GM12872 (cell line): ENCODE results near the gene NCEH1.

Experiments
- TF ChIP-seq, protein P1 (sequence below): IDR thresholded peaks from 3 replicates; pipeline ENCODE4 v1.5.1; 2011; ENCODE audit warnings: low read depth, mild to moderate bottlenecking, low read length, moderate library complexity; ENCODE audit not compliant: insufficient read depth

Gene NCEH1

DNA sequence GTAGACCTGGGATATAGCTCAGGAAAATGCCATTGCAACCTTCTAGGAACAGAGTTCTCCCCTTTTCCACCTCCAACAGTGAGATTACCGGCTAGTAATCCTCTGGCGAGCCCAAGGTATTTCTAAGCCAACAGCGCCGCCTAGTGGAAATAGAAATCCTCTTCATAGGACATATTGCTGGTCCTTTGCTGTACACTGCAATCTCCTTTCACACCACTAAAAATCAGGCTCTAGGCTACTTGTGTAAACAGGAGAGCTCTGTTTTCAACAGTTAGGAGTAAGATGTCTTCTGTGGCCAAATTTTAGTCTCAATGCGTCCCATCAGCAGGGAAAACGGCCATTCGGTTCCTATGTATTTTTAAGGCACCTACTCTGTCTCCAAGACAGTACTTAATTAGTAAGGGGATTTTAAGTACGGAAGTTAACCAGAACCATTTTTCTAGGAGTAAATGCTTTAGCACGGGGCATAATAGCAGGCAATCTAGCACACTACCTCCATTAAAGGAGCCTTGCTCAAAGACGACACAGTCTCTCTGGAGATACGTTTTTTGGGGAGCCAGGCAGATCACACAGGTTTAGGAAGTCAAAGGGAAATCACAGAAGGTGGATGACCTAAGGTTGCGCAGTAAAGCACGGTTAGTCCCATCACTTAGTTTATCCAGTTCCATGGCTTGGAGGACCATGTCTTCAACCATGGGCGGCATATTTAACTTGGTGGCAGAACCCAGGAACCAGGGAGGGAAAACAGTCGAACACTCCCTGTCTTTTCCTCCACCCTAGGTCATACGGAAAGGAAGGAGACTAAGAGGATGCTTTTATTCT is 43.8 kb downstream of the NCEH1 start:
- TF ChIP-seq, protein P1, sequence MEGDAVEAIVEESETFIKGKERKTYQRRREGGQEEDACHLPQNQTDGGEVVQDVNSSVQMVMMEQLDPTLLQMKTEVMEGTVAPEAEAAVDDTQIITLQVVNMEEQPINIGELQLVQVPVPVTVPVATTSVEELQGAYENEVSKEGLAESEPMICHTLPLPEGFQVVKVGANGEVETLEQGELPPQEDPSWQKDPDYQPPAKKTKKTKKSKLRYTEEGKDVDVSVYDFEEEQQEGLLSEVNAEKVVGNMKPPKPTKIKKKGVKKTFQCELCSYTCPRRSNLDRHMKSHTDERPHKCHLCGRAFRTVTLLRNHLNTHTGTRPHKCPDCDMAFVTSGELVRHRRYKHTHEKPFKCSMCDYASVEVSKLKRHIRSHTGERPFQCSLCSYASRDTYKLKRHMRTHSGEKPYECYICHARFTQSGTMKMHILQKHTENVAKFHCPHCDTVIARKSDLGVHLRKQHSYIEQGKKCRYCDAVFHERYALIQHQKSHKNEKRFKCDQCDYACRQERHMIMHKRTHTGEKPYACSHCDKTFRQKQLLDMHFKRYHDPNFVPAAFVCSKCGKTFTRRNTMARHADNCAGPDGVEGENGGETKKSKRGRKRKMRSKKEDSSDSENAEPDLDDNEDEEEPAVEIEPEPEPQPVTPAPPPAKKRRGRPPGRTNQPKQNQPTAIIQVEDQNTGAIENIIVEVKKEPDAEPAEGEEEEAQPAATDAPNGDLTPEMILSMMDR: peak; percentile 89

GRCh38 chr3:172666181-172666872 is 44.5 kb downstream of the NCEH1 start:
- TF ChIP-seq, protein P1: peak; percentile 34; the same call in 2 of the 3 replicates

DNA sequence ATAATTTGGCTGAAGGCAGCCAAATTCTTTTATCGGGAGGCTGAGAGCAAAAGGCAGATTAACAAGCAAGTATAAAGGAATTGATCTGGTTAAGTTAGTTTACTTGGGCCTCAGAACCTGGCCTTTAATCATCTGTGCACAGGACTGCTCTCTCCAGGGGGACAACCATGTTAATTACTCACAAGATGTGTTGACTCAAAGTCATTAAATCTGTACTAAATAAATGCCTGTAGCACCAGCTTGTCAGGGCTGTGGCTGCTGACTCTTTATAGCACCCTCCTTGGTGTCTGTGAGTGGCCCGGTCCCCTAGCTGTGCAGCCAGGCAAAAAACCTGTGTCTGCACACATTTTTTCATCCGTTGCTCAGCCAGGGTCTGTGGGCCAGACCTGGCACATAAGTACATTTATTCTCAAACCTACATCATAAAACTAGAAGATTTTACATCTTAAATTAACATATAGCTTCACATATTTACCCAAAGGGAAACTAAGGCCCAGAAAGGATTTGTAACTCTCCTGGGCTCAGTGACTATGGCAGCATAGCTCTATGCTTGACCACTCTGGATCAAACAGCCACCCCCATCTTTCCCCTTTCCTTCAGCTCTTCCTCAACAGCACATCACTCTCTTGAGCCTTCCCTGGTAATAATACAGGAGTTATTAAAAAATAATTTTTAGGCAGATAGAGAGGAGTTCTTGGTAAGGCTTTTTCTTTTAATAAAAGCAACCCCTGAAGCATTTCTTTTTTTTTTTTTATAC is 51.4 kb downstream of the NCEH1 start:
- TF ChIP-seq, protein P1: no peak

DNA sequence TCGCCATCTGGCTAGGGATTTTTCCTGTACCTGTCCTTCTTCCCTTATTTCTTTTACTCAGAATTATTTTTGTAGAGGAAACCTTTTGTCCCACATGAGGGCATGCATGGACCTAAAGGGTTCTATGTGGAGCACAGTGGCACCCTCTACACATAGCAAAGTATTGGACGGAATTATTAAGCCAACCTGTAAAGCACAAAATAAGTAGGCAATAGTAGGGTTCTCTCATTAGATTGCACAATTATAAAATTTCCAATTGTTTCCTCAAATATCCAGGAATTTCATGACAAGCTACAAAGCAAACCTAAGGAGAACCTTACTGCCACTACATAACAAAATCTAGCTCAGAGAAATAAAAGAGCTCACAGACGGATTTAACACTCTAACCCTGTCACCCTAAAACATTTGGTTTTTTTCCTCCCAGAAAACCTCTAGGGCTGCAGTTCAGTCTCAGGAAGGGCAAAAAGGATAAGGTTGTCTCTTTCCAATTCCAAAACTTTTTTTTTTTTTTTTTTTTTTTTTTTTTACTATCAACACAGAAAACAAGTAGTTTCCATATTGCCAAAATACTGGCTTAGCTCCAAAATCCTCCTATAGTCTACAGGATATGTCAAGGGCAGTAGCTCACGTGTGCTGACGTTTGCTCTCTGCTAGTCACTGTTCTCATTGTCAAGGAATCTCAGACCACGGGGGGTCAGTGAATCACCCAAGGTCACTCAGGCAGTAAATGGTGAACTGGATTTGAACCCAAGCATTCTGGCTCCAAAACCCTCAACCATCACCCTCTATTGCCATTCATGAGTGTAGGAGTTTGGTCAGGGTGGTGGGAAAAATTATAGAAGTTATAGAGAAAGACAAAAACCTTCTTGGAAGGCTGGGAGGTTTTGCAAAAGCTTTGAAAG is 52.3 kb downstream of the NCEH1 start:
- TF ChIP-seq, protein P1: no peak

DNA sequence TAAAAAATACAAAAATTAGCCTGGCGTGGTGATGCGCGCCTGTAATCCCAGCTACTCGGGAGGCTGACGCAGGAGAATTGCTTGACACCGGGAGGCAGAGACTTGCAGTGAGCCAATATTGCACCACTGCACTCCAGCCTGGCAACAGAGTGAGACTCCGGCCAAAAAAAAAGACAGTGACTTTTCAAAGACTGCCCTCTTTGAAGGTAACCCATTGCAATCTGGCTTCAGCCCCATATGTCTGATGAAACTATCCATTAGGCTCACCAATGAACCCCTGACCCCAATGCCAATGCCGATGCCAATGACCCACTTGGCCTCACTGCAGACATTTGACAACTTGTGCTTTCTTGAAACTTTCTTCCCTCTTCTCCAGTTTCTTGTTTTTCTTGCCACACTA is 54.3 kb downstream of the NCEH1 start:
- TF ChIP-seq, protein P1: no peak

DNA sequence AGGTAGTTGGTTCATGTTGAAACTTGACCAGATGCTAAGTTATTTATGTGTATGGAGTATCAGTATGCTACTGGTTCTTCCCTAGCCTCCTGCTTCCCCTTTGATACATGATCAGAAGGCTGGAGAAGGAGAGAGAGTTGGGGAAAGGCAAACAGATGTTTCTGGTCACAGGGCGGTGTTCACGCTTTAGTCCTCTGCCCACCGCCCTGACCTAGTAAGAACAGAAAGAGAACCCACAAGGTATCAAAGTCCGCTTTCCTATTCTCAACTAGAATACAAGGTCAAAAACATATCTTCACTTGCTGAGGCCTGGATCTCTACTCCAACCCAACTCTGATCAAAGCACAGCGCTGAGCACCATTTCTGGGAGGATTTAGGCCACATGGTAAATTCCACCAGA is 55.5 kb downstream of the NCEH1 start:
- TF ChIP-seq, protein P1: no peak
